Liver (tissue), 9 donors: ENCODE results near the gene RXRB. TPM values are rescaled to one million over a fixed set of nuclear protein-coding genes. Genes with fewer than 3 reads are reported as not detected.

Source experiments
- DNase-seq: peaks from one replicate; pipeline ENCODE4 v3.0.0-alpha.2; 2017; ENCODE audit warnings: low spot score
- H3K27ac ChIP-seq, 2 donors: one replicate each; pipeline ENCODE4 v1.7.0; 2013; ENCODE audit warnings: inconsistent platforms in 2 of 2, low read length in 2 of 2, control low read depth in 1 of 2, low read depth in 1 of 2, mild to moderate bottlenecking in 1 of 2
- H3K27me3 ChIP-seq, 4 donors: one replicate each; pipeline versions ENCODE4 v1.6.1 to v1.7.0; 2013; ENCODE audit warnings: low read length in 3 of 4, inconsistent platforms in 1 of 4, mild to moderate bottlenecking in 1 of 4, moderate library complexity in 1 of 4; ENCODE audit not compliant: control insufficient read depth in 4 of 4, insufficient read depth in 4 of 4
- H3K36me3 ChIP-seq, 4 donors: one replicate each; pipeline versions ENCODE4 v1.6.1 to v1.7.0; 2013; ENCODE audit warnings: low read length in 3 of 4, mild to moderate bottlenecking in 3 of 4, low read depth in 1 of 4, moderate library complexity in 1 of 4; ENCODE audit not compliant: control insufficient read depth in 4 of 4, insufficient read depth in 3 of 4
- H3K4me1 ChIP-seq, 4 donors: one replicate each; pipeline versions ENCODE4 v1.6.1 to v1.7.0; 2013; ENCODE audit warnings: low read length in 3 of 4, mild to moderate bottlenecking in 3 of 4, moderate library complexity in 1 of 4; ENCODE audit not compliant: control insufficient read depth in 4 of 4, insufficient read depth in 4 of 4
- H3K4me3 ChIP-seq, 3 donors: one replicate each; pipeline versions ENCODE4 v1.6.1 to v1.7.0; 2013; ENCODE audit warnings: low read length in 3 of 3, control low read depth in 1 of 3, low read depth in 1 of 3, mild to moderate bottlenecking in 1 of 3
- H3K9ac ChIP-seq, 2 donors: one replicate each; pipeline ENCODE4 v1.7.0; 2013; ENCODE audit warnings: low read length in 2 of 2, mild to moderate bottlenecking in 2 of 2, moderate library complexity in 2 of 2, control low read depth in 1 of 2, low read depth in 1 of 2
- H3K9me3 ChIP-seq, 4 donors: one replicate each; pipeline versions ENCODE4 v1.6.1 to v1.7.0; 2013; ENCODE audit warnings: low read length in 3 of 4; ENCODE audit not compliant: control insufficient read depth in 4 of 4
- EGR1 ChIP-seq, 2 donors: IDR thresholded peaks; 2 replicates each; pipeline ENCODE4 v1.6.1; 2016 to 2018; ENCODE audit warnings: antibody characterized with exemption in 2 of 2, low read depth in 2 of 2
- FOXA1 ChIP-seq: IDR thresholded peaks from 2 replicates; pipeline ENCODE4 v1.6.1; 2016; ENCODE audit warnings: antibody characterized with exemption
- FOXA2 ChIP-seq: IDR thresholded peaks from 2 replicates; pipeline ENCODE4 v1.6.1; 2016; ENCODE audit warnings: antibody characterized with exemption
- GABPA ChIP-seq, 2 donors: IDR thresholded peaks in 1 of 2; conservative IDR thresholded peaks in 1 of 2; 2 replicates each; pipeline ENCODE4 v1.6.1; 2016; ENCODE audit warnings: antibody characterized with exemption in 2 of 2, mild to moderate bottlenecking in 1 of 2, moderate library complexity in 1 of 2
- HNF4A ChIP-seq, 2 donors: conservative IDR thresholded peaks; 2 replicates each; pipeline ENCODE4 v1.6.1; 2016; ENCODE audit warnings: antibody characterized with exemption in 2 of 2, mild to moderate bottlenecking in 2 of 2
- HNF4G ChIP-seq: IDR thresholded peaks from 2 replicates; pipeline ENCODE4 v1.6.1; 2016; ENCODE audit warnings: antibody characterized with exemption
- NR2F2 ChIP-seq: IDR thresholded peaks from 2 replicates; pipeline ENCODE4 v1.6.1; 2016; ENCODE audit warnings: antibody characterized with exemption
- RAD21 ChIP-seq, 2 donors: IDR thresholded peaks; 2 replicates each; pipeline ENCODE4 v1.6.1; 2016; ENCODE audit warnings: antibody characterized with exemption in 2 of 2, mild to moderate bottlenecking in 2 of 2
- RXRA ChIP-seq, 2 donors: IDR thresholded peaks; 2 replicates each; pipeline ENCODE4 v1.6.1; 2017 to 2018; ENCODE audit warnings: antibody characterized with exemption in 2 of 2, mild to moderate bottlenecking in 1 of 2
- SP1 ChIP-seq: IDR thresholded peaks from 2 replicates; pipeline ENCODE4 v1.6.1; 2018; ENCODE audit warnings: antibody characterized with exemption, mild to moderate bottlenecking
- YY1 ChIP-seq: IDR thresholded peaks from 2 replicates; pipeline ENCODE4 v1.6.1; 2016; ENCODE audit warnings: antibody characterized with exemption, mild to moderate bottlenecking
- ZBTB33 ChIP-seq: IDR thresholded peaks from 2 replicates; pipeline ENCODE4 v1.6.1; 2016; ENCODE audit warnings: antibody characterized with exemption
- WGBS: extraction: QIAGEN DNeasy Blood & Tissue Kit; methylation state at CpG from one replicate; pipeline ENCODE4 v1.1.7; 2013; 5-methylcytosine and 5-hydroxymethylcytosine counted together
- polyA plus RNA-seq, 2 donors: library from polyadenylated mRNA; stranded (reverse) in 1 of 2; unstranded in 1 of 2; fragments of 200-250 nt in 1 of 2; fragments of >200 nt in 1 of 2; fragmentation: Nextera tagmentation in 1 of 2; extraction: Ambion mirVana in 1 of 2; gene quantifications; one replicate each; pipeline versions ENCODE4 v1.2.1 to v1.2.3, GENCODE V29; 2013 to 2015
- total RNA-seq, 2 donors: library from RNA; depleted of rRNA; stranded (reverse); fragments of >200 nt; gene quantifications; one replicate each; pipeline ENCODE4 v1.2.3, GENCODE V29; 2014
- TF ChIP-seq, protein P1 (sequence below): IDR thresholded peaks from 2 replicates; pipeline ENCODE4 v1.6.1; 2016; ENCODE audit warnings: antibody characterized with exemption, mild to moderate bottlenecking
- TF ChIP-seq, protein P2 (sequence below): fragments of 150-350 bp; IDR thresholded peaks from 2 replicates; pipeline ENCODE4 v1.5.1; 2017; ENCODE audit warnings: improper control_type of control experiment, low read depth, low read length; ENCODE audit not compliant: missing input control
- TF ChIP-seq, protein P3 (sequence below): IDR thresholded peaks from 2 replicates; pipeline ENCODE4 v1.6.1; 2016; ENCODE audit warnings: antibody characterized with exemption
- TF ChIP-seq, protein P4 (sequence below): IDR thresholded peaks from 2 replicates; pipeline ENCODE4 v1.6.1; 2016; ENCODE audit warnings: antibody characterized with exemption
- donor health status: healthy.
- donor health status: healthy.
- donor health status: healthy.
- donor health status: healthy.
- donor health status: healthy.

RXRB gene
- total and polyA plus RNA-seq, 4 donors = 7.7 to 19.4 (median 11.7) TPM

GRCh38 chr6:33195304-33196165 is 4.9 kb downstream of the RXRB start:
- H3K4me1 ChIP-seq = peaks cover 5 to 52% (median 37%) of the 10 kb centered on the region in 4 donors
- peaks cover 0 to 31% (median 24%) of the 10 kb centered on the region in 4 donors for H3K36me3 ChIP-seq
- H3K27ac ChIP-seq = no peak overlapping the region
- TF ChIP-seq GABPA (IDR thresholded peaks at IDR 0.05 in 1 of 2, conservative IDR thresholded peaks at IDR 0.05 in 1 of 2) (no peak), FOXA1 (no peak), SP1 (peak; percentile 71), FOXA2 (no peak), RXRA (IDR thresholded peaks at IDR 0.05) (peak; percentile 91 to 96), YY1 (peak; percentile 88), NR2F2 (peak; percentile 84), HNF4A (conservative IDR thresholded peaks at IDR 0.05) (peak; percentile 21 to 46)
- TF ChIP-seq, protein P1, sequence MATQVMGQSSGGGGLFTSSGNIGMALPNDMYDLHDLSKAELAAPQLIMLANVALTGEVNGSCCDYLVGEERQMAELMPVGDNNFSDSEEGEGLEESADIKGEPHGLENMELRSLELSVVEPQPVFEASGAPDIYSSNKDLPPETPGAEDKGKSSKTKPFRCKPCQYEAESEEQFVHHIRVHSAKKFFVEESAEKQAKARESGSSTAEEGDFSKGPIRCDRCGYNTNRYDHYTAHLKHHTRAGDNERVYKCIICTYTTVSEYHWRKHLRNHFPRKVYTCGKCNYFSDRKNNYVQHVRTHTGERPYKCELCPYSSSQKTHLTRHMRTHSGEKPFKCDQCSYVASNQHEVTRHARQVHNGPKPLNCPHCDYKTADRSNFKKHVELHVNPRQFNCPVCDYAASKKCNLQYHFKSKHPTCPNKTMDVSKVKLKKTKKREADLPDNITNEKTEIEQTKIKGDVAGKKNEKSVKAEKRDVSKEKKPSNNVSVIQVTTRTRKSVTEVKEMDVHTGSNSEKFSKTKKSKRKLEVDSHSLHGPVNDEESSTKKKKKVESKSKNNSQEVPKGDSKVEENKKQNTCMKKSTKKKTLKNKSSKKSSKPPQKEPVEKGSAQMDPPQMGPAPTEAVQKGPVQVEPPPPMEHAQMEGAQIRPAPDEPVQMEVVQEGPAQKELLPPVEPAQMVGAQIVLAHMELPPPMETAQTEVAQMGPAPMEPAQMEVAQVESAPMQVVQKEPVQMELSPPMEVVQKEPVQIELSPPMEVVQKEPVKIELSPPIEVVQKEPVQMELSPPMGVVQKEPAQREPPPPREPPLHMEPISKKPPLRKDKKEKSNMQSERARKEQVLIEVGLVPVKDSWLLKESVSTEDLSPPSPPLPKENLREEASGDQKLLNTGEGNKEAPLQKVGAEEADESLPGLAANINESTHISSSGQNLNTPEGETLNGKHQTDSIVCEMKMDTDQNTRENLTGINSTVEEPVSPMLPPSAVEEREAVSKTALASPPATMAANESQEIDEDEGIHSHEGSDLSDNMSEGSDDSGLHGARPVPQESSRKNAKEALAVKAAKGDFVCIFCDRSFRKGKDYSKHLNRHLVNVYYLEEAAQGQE = peak; percentile 99
- TF ChIP-seq, protein P2, sequence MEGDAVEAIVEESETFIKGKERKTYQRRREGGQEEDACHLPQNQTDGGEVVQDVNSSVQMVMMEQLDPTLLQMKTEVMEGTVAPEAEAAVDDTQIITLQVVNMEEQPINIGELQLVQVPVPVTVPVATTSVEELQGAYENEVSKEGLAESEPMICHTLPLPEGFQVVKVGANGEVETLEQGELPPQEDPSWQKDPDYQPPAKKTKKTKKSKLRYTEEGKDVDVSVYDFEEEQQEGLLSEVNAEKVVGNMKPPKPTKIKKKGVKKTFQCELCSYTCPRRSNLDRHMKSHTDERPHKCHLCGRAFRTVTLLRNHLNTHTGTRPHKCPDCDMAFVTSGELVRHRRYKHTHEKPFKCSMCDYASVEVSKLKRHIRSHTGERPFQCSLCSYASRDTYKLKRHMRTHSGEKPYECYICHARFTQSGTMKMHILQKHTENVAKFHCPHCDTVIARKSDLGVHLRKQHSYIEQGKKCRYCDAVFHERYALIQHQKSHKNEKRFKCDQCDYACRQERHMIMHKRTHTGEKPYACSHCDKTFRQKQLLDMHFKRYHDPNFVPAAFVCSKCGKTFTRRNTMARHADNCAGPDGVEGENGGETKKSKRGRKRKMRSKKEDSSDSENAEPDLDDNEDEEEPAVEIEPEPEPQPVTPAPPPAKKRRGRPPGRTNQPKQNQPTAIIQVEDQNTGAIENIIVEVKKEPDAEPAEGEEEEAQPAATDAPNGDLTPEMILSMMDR = no peak
- H3K9me3 ChIP-seq = no peaks in the 10 kb centered on the region
- H3K27me3 ChIP-seq = no peaks in the 10 kb centered on the region
- peak; percentile 56 for DNase-seq
- no peak overlapping the region for H3K9ac ChIP-seq
- no peak overlapping the region for H3K4me3 ChIP-seq
- 61% methylated on average over 15 of the region's 15 CpGs for WGBS

DNA sequence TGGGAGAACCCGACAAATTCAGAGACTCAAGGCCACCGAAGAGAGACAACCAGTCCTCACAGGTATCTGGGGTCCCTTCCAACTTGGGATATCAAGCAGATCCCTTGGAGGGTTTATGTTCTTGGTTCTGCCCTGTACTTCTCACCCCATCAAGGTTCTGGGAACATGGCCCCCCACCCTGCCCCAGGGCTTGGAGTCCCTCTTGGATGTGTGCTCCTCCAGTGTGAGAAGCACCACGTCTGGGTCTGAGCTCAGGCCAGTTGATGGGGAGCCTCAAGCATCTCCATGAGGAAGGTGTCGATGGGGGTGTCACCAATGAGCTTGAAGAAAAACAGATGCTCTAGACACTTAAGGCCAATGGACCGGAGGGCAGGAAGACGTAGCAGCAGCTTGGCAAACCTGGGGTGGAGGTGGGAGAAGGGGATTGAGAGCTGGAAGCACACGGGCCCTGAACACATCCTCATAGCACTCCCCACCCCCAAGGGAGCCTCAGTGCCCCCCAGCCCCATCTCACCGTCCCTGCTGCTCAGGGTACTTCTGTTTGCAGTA is 6.0 kb downstream of the RXRB start:
- peaks cover 0 to 31% (median 24%) of the 10 kb centered on the region in 4 donors for H3K36me3 ChIP-seq
- no peak overlapping the region for H3K27ac ChIP-seq
- 89% methylated on average over 8 of the region's 8 CpGs for WGBS
- H3K27me3 ChIP-seq = no peaks in the 10 kb centered on the region
- H3K9ac ChIP-seq = no peak overlapping the region
- no peak for DNase-seq
- no peak overlapping the region for H3K4me3 ChIP-seq
- no peaks in the 10 kb centered on the region for H3K9me3 ChIP-seq
- peaks cover 5 to 49% (median 35%) of the 10 kb centered on the region in 4 donors for H3K4me1 ChIP-seq
- TF ChIP-seq ZBTB33 (no peak), FOXA1 (no peak), RXRA (IDR thresholded peaks at IDR 0.05) (no peak), RAD21 (IDR thresholded peaks at IDR 0.05) (no peak), NR2F2 (no peak), HNF4G (no peak), FOXA2 (no peak), YY1 (no peak), EGR1 (IDR thresholded peaks at IDR 0.05; ENCODE audit: low read depth in 2 of 2) (no peak), GABPA (IDR thresholded peaks at IDR 0.05 in 1 of 2, conservative IDR thresholded peaks at IDR 0.05 in 1 of 2) (no peak), HNF4A (conservative IDR thresholded peaks at IDR 0.05) (no peak), SP1 (no peak)
- TF ChIP-seq, protein P3, sequence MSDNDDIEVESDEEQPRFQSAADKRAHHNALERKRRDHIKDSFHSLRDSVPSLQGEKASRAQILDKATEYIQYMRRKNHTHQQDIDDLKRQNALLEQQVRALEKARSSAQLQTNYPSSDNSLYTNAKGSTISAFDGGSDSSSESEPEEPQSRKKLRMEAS = no peak
- TF ChIP-seq, protein P4, sequence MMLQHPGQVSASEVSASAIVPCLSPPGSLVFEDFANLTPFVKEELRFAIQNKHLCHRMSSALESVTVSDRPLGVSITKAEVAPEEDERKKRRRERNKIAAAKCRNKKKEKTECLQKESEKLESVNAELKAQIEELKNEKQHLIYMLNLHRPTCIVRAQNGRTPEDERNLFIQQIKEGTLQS = no peak
- TF ChIP-seq, protein P2 = no peak
